K562 (cell line): ENCODE results near the gene ERCC1. TPM values are rescaled to one million over a fixed set of nuclear protein-coding genes. Genes with fewer than 3 reads are reported as not detected.

Experiments
- EP300 ChIP-seq: IDR thresholded peaks from 2 replicates; pipeline ENCODE4 v1.6.1; 2012; ENCODE audit warnings: low read length, improper control_type of control experiment
- FOSL1 ChIP-seq: fragments of 200-800 bp; sonication (Bioruptor generic); conservative IDR thresholded peaks from 2 replicates; pipeline ENCODE4 v1.6.1; 2016; ENCODE audit warnings: missing genetic modification characterization, missing compliant biosample characterization
- HDAC8 ChIP-seq: fragments of 450-650 bp; IDR thresholded peaks from 2 replicates; pipeline ENCODE4 v1.6.1; 2016; ENCODE audit warnings: mild to moderate bottlenecking, missing genetic modification characterization, moderate library complexity, missing compliant biosample characterization
- HMGN3 ChIP-seq: IDR thresholded peaks from 2 replicates; pipeline ENCODE4 v1.6.1; 2011; ENCODE audit warnings: borderline replicate concordance, low read depth, mild to moderate bottlenecking, mixed read lengths, low read length; ENCODE audit not compliant: insufficient read length; ENCODE audit errors: extremely low read depth
- ILF3 ChIP-seq: fragments of 450-650 bp; IDR thresholded peaks from 2 replicates; pipeline ENCODE4 v1.6.1; 2018; ENCODE audit warnings: antibody characterized with exemption, mild to moderate bottlenecking, moderate library complexity, borderline replicate concordance
- RCOR1 ChIP-seq, 2 experiments: IDR thresholded peaks; 2 replicates each; pipeline ENCODE4 v1.6.1; 2012; ENCODE audit warnings: low read depth in 2 of 2, low read length in 2 of 2, borderline replicate concordance in 1 of 2, improper control_type of control experiment in 1 of 2
- RFX5 ChIP-seq: IDR thresholded peaks from 2 replicates; pipeline ENCODE4 v1.6.1; 2011; ENCODE audit warnings: low read depth, mild to moderate bottlenecking, improper control_type of control experiment, low read length
- SMARCE1 ChIP-seq: fragments of 450-650 bp; IDR thresholded peaks from 2 replicates; pipeline ENCODE4 v1.7.1; 2016; ENCODE audit warnings: mild to moderate bottlenecking
- ZBTB7A ChIP-seq: IDR thresholded peaks from 2 replicates; pipeline ENCODE4 v1.6.1; 2011; ENCODE audit warnings: low read depth, mild to moderate bottlenecking, low read length, moderate library complexity, borderline replicate concordance; ENCODE audit not compliant: control insufficient read depth
- ZBTB8A ChIP-seq: fragments of 450-650 bp; IDR thresholded peaks from 2 replicates; pipeline ENCODE4 v1.6.1; 2018; ENCODE audit warnings: mild to moderate bottlenecking, moderate library complexity; ENCODE audit not compliant: partially characterized antibody
- ZNF274 ChIP-seq: IDR thresholded peaks from 2 replicates; pipeline ENCODE4 v1.6.1; 2011; ENCODE audit warnings: low read depth, mild to moderate bottlenecking, low read length, moderate library complexity, borderline replicate concordance
- ZNF717 ChIP-seq: fragments of 250-450 bp; sonication (Bioruptor Pico); IDR thresholded peaks from 2 replicates; pipeline ENCODE4 v1.5.0; 2021
- polyA plus RNA-seq, 8 experiments: library from polyadenylated mRNA; depleted of rRNA in 4 of 8; stranded (reverse) in 5 of 8; unstranded in 3 of 8; fragments of >200 nt; fragmentation: Nextera tagmentation in 2 of 8; fragmentation: Illumina TruSeq in 1 of 8; extraction: Ambion mirVana in 2 of 8; extraction: Trizol in 1 of 8; gene quantifications; 2 replicates each; pipeline versions ENCODE4 v1.2.1 to v1.2.3, GENCODE V29; 2011 to 2014; ENCODE audit warnings: inconsistent platforms in 1 of 8, missing spikeins in 1 of 8
- total RNA-seq, 7 experiments: library from RNA; depleted of rRNA in 6 of 7; stranded (reverse); fragments of >200 nt in 6 of 7; fragmentation: Illumina TruSeq in 2 of 7; extraction: Trizol in 2 of 7; gene quantifications; 2 replicates each; pipeline versions ENCODE4 v1.2.1 to v1.2.3, GENCODE V29; 2011 to 2021; ENCODE audit warnings: low replicate concordance in 1 of 7
- TF ChIP-seq, protein P1 (sequence below): fragments of 250-450 bp; sonication (Bioruptor Pico); IDR thresholded peaks from 2 replicates; pipeline ENCODE4 v1.4.0; 2020; ENCODE audit warnings: mild to moderate bottlenecking, moderate library complexity
- TF ChIP-seq, protein P2 (sequence below): fragments of 450-650 bp; IDR thresholded peaks from one replicate; pipeline ENCODE4 v1.6.1; 2018; ENCODE audit warnings: mild to moderate bottlenecking, moderate library complexity; ENCODE audit not compliant: partially characterized antibody
- TF ChIP-seq, protein P3 (sequence below), 3 experiments: fragments of 200-800 bp in 1 of 3; sonication (Bioruptor generic) in 1 of 3; sonication (generic) in 1 of 3; formaldehyde crosslinking in 1 of 3; IDR thresholded peaks; 2 replicates each; pipeline versions ENCODE4 v1.6.1 to v1.8.0; 2016 to 2022; ENCODE audit warnings: mild to moderate bottlenecking in 2 of 3, missing compliant biosample characterization in 2 of 3, missing genetic modification characterization in 2 of 3, missing genetic modification reagents in 1 of 3
- TF ChIP-seq, protein P4 (sequence below): fragments of 450-650 bp; IDR thresholded peaks from 2 replicates; pipeline ENCODE4 v1.6.1; 2014; ENCODE audit warnings: low read depth, mild to moderate bottlenecking, moderate library complexity, borderline replicate concordance

ERCC1 gene
- total and polyA plus RNA-seq, 9 of the 15 experiments (the other 6 are each of a cell fraction or from before 2014, with no cell fraction given): 9.3 to 92.6 (median 60.0) TPM

DNA sequence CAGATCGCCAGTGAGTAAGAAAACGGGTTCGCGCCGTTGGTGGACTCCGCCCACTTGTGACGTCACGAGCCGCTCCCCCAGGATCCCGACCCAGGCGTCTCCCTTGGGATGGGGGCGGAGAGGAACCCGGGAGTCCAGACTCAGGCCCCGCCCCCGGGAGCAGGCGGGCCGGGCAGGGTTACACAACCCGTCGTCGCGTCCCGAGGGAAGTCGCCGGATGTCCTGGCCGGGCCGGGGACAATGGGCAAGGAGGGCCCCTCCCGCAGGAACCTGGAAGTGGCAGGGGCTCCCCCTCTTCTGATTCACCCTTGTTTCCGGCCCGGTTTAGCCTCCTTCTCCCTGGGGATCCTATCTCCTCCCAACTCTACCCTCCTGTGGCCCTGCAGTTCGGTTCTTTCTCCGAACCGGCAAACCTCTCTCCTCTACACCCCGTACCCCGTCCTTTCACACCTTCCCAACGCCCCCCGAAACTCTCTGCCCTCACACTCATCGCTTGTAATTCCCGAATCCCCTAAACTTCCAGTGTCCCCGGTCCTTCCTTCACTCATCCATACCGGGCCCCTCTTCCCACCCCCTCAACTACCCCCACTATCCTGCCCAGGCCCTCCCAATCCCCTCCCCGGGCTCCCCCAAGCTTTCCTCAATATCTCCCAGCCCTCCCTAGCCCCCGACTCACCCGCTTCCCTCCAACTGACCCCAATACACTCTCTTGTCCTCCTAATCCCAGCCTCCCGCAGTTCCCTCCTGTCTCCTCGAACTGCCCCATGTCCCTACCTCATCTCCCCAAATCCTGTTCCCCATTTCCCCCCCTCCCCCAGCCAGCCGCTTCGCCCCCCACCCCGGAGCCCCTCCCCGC, 20.0 kb upstream of the ERCC1 start (continued):
- TF ChIP-seq, protein P1, sequence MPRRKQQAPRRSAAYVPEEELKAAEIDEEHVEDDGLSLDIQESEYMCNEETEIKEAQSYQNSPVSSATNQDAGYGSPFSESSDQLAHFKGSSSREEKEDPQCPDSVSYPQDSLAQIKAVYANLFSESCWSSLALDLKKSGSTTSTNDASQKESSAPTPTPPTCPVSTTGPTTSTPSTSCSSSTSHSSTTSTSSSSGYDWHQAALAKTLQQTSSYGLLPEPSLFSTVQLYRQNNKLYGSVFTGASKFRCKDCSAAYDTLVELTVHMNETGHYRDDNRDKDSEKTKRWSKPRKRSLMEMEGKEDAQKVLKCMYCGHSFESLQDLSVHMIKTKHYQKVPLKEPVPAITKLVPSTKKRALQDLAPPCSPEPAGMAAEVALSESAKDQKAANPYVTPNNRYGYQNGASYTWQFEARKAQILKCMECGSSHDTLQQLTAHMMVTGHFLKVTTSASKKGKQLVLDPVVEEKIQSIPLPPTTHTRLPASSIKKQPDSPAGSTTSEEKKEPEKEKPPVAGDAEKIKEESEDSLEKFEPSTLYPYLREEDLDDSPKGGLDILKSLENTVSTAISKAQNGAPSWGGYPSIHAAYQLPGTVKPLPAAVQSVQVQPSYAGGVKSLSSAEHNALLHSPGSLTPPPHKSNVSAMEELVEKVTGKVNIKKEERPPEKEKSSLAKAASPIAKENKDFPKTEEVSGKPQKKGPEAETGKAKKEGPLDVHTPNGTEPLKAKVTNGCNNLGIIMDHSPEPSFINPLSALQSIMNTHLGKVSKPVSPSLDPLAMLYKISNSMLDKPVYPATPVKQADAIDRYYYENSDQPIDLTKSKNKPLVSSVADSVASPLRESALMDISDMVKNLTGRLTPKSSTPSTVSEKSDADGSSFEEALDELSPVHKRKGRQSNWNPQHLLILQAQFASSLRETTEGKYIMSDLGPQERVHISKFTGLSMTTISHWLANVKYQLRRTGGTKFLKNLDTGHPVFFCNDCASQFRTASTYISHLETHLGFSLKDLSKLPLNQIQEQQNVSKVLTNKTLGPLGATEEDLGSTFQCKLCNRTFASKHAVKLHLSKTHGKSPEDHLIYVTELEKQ (CRISPR knock-in tag): no peak
- TF ChIP-seq, protein P2, sequence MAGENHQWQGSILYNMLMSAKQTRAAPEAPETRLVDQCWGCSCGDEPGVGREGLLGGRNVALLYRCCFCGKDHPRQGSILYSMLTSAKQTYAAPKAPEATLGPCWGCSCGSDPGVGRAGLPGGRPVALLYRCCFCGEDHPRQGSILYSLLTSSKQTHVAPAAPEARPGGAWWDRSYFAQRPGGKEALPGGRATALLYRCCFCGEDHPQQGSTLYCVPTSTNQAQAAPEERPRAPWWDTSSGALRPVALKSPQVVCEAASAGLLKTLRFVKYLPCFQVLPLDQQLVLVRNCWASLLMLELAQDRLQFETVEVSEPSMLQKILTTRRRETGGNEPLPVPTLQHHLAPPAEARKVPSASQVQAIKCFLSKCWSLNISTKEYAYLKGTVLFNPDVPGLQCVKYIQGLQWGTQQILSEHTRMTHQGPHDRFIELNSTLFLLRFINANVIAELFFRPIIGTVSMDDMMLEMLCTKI: no peak
- peak; percentile 82 for TF ChIP-seq FOSL1 (tag)
- TF ChIP-seq HMGN3: peak; percentile 94
- no peak for TF ChIP-seq ZNF717 (CRISPR knock-in tag)
- TF ChIP-seq RFX5: 0 out of 2 replicates have a peak, but pooled peaks have one; percentile 34
- peak; percentile 78 for TF ChIP-seq SMARCE1
- TF ChIP-seq EP300: peak; percentile 39; the same call in 1 of the 2 replicates
- TF ChIP-seq ZNF274: no peak
- no peak for TF ChIP-seq ZBTB8A
- no peak for TF ChIP-seq RCOR1 (IDR thresholded peaks at IDR 0.05; ENCODE audit: borderline replicate concordance in 1 of 2, low read depth in 2 of 2, low read length in 2 of 2)
- TF ChIP-seq ILF3: no peak
- TF ChIP-seq, protein P3, sequence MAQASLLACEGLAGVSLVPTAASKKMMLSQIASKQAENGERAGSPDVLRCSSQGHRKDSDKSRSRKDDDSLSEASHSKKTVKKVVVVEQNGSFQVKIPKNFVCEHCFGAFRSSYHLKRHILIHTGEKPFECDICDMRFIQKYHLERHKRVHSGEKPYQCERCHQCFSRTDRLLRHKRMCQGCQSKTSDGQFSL (CRISPR knock-in tag; IDR thresholded peaks at IDR 0.05): peak; percentile 48; the same call in 1 of the 2 replicates
- TF ChIP-seq, protein P3 (tag; IDR thresholded peaks at IDR 0.05): peak in 1 of 2 experiments; percentile 32; a peak in 2 of 4 replicates
- peak; percentile 37; the same call in 1 of the 2 replicates for TF ChIP-seq ZBTB7A
- TF ChIP-seq, protein P4, sequence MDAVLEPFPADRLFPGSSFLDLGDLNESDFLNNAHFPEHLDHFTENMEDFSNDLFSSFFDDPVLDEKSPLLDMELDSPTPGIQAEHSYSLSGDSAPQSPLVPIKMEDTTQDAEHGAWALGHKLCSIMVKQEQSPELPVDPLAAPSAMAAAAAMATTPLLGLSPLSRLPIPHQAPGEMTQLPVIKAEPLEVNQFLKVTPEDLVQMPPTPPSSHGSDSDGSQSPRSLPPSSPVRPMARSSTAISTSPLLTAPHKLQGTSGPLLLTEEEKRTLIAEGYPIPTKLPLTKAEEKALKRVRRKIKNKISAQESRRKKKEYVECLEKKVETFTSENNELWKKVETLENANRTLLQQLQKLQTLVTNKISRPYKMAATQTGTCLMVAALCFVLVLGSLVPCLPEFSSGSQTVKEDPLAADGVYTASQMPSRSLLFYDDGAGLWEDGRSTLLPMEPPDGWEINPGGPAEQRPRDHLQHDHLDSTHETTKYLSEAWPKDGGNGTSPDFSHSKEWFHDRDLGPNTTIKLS: no peak
- no peak for TF ChIP-seq HDAC8
